A549 (cell line): ENCODE measurements around the gene SLC16A6.

Experiments
- CHD2 ChIP-seq: fragments of 150-350 bp; IDR thresholded peaks from 2 replicates; pipeline ENCODE4 v1.6.1; 2014; ENCODE audit warnings: low read length; ENCODE audit not compliant: partially characterized antibody
- HOXB13 ChIP-seq: fragments of 250-450 bp; sonication (Bioruptor Pico); IDR thresholded peaks from 2 replicates; pipeline ENCODE4 v1.5.0; 2020; ENCODE audit warnings: low read depth, mild to moderate bottlenecking, moderate library complexity
- KDM1A ChIP-seq: fragments of 200-600 bp; sonication (generic); IDR thresholded peaks from 2 replicates; pipeline ENCODE4 v1.6.1; 2016; ENCODE audit warnings: low read depth, mild to moderate bottlenecking
- KDM5A ChIP-seq: fragments of 200-600 bp; sonication (generic); IDR thresholded peaks from 2 replicates; pipeline ENCODE4 v1.6.1; 2016; ENCODE audit warnings: antibody characterized with exemption, mild to moderate bottlenecking
- POLR2AphosphoS2 ChIP-seq: conservative IDR thresholded peaks from 2 replicates; pipeline ENCODE4 v1.6.1; 2012; ENCODE audit warnings: low read length, improper control_type of control experiment, inconsistent platforms
- TF ChIP-seq, protein P1 (sequence below): IDR thresholded peaks from 2 replicates; pipeline ENCODE4 v1.6.1; 2012
- TF ChIP-seq, protein P2 (sequence below): fragments of >200 bp; sonication (Bioruptor Twin); formaldehyde crosslinking; IDR thresholded peaks from 3 replicates; pipeline ENCODE4 v1.5.1; 2016
- TF ChIP-seq, protein P3 (sequence below): fragments of >200 bp; sonication (Bioruptor Twin); formaldehyde crosslinking; IDR thresholded peaks from 2 replicates; pipeline ENCODE4 v1.6.1; 2016

DNA sequence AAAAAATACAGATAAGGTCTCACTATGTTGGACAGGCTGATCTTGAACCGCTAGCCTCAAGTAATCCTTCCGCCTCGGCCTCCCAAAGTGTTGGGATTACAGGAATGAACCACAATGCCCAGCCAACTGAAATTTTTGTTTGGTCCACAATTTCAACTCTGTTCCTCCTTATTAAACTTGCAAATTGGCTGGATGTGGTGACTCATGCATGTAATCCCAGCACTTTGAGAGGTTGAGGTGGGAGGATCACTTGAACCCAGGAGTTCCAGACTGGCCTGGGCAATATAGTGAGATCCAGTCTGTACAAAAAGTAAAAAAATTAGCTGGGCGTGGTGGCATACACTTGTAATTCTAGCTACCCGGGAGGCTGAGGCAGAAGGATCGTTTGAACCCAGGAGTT is 13.8 kb upstream of the SLC16A6 start:
- TF ChIP-seq KDM5A (no peak), KDM1A (no peak), HOXB13 (CRISPR knock-in tag) (no peak), POLR2AphosphoS2 (no peak), CHD2 (no peak)
- TF ChIP-seq, protein P1, sequence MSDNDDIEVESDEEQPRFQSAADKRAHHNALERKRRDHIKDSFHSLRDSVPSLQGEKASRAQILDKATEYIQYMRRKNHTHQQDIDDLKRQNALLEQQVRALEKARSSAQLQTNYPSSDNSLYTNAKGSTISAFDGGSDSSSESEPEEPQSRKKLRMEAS: no peak
- TF ChIP-seq, protein P2, sequence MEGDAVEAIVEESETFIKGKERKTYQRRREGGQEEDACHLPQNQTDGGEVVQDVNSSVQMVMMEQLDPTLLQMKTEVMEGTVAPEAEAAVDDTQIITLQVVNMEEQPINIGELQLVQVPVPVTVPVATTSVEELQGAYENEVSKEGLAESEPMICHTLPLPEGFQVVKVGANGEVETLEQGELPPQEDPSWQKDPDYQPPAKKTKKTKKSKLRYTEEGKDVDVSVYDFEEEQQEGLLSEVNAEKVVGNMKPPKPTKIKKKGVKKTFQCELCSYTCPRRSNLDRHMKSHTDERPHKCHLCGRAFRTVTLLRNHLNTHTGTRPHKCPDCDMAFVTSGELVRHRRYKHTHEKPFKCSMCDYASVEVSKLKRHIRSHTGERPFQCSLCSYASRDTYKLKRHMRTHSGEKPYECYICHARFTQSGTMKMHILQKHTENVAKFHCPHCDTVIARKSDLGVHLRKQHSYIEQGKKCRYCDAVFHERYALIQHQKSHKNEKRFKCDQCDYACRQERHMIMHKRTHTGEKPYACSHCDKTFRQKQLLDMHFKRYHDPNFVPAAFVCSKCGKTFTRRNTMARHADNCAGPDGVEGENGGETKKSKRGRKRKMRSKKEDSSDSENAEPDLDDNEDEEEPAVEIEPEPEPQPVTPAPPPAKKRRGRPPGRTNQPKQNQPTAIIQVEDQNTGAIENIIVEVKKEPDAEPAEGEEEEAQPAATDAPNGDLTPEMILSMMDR: no peak
- TF ChIP-seq, protein P3, sequence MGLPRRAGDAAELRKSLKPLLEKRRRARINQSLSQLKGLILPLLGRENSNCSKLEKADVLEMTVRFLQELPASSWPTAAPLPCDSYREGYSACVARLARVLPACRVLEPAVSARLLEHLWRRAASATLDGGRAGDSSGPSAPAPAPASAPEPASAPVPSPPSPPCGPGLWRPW: no peak
